ENCODE results near the gene UBE2E3. TPM values are rescaled to one million over a fixed set of nuclear protein-coding genes. Genes with fewer than 3 reads are reported as not detected.
A peak's percentile ranks its signal among the peaks of the same experiment; 100 is the strongest.

UBE2E3 gene
- total and polyA plus RNA-seq, 2 of the 4 experiments (the other 2 are of a cell fraction) = 106 to 114 TPM

- no peak overlapping the region for H4K8ac ChIP-seq (ENCODE audit: low read depth in 2 of 2, low read length in 2 of 2)
- in situ Hi-C loops (cut with MboI; ENCODE audit: low sequenced_read_pairs) = loop anchor here (10.0 to 25.0 kb wide), 3 partner anchors 607 to 1005 kb away; no protein-coding TSS in a partner anchor
- POLR2A ChIA-PET (ENCODE audit: unreplicated experiment) = no interaction called here
- H3K4me1 ChIP-seq (ENCODE audit: control insufficient read depth, insufficient read depth, low read length) = peaks cover 5% of the 10 kb centered on the region
- DNase-seq (no peak), ATAC-seq (ENCODE audit: low read depth) (no peak)
- dilution Hi-C loops (cut with HindIII; ENCODE audit: low sequenced_read_pairs, unreplicated experiment) = no loop called here
- H4K5ac ChIP-seq (ENCODE audit: low read depth, low read length) = no peak overlapping the region
- H2AFZ ChIP-seq (replicated peaks; ENCODE audit: low read length, poor library complexity) = no peak overlapping the region
- no peak overlapping the region for H2AK9ac ChIP-seq (replicated peaks; ENCODE audit: low read depth, low read length, poor library complexity)
- no peaks in the 10 kb centered on the region for H3K9me3 ChIP-seq (ENCODE audit: control insufficient read depth, insufficient read depth, low read length)
- H3K36me3 ChIP-seq (ENCODE audit: control insufficient read depth, insufficient read depth, low read length) = no peaks in the 10 kb centered on the region
- H3K79me1 ChIP-seq (ENCODE audit: low read depth in 1 of 2, low read length in 2 of 2) = no peaks in the 10 kb centered on the region
- H2AK5ac ChIP-seq (ENCODE audit: low read depth, low read length) = no peak overlapping the region
- no peak overlapping the region for H3K4me3 ChIP-seq (ENCODE audit: insufficient read depth, low read depth, low read length)
- H3K4me2 ChIP-seq (ENCODE audit: low read depth, low read length) = no peak overlapping the region
- CTCF ChIA-PET = no interaction called here
- H2BK5ac ChIP-seq (ENCODE audit: low read depth, low read length, poor library complexity, severe bottlenecking) = peak overlapping the region; percentile 76
- H4K20me1 ChIP-seq (ENCODE audit: insufficient read depth, low read length) = no peaks in the 10 kb centered on the region
- no peak overlapping the region for H4K91ac ChIP-seq (ENCODE audit: insufficient read depth, low read depth, low read length)
- TF ChIP-seq CHD1 (IDR thresholded peaks at IDR 0.05; ENCODE audit: low read depth, low read length) = no peak
- TF ChIP-seq BHLHE40 (IDR thresholded peaks at IDR 0.05; ENCODE audit: low read depth, low read length) = no peak
- TF ChIP-seq CEBPB (IDR thresholded peaks at IDR 0.05; ENCODE audit: low read depth, low read length) = no peak
- TF ChIP-seq MAFK (IDR thresholded peaks at IDR 0.05; ENCODE audit: low read depth, low read length) = no peak
- TF ChIP-seq FOS (IDR thresholded peaks at IDR 0.05; ENCODE audit: low read depth, low read length) = no peak
- no peak for TF ChIP-seq ELK1 (IDR thresholded peaks at IDR 0.05; ENCODE audit: borderline replicate concordance, low read depth, low read length)
- no peak for TF ChIP-seq RFX5 (IDR thresholded peaks at IDR 0.05; ENCODE audit: low read depth, low read length)
- no peak for TF ChIP-seq MAZ (IDR thresholded peaks at IDR 0.05; ENCODE audit: borderline replicate concordance, low read depth, low read length)
- no peak for TF ChIP-seq SMC3 (IDR thresholded peaks at IDR 0.05; ENCODE audit: low read depth, low read length)
- TF ChIP-seq RAD21 (IDR thresholded peaks at IDR 0.05; ENCODE audit: low read length) = no peak
- no peak for TF ChIP-seq NFE2L2 (IDR thresholded peaks at IDR 0.05; ENCODE audit: low read depth, low read length)
- no peak for TF ChIP-seq POLR2A (IDR thresholded peaks at IDR 0.05; ENCODE audit: low read depth, low read length)
- no peak for TF ChIP-seq CTCF (conservative IDR thresholded peaks at IDR 0.05; ENCODE audit: low read depth, low read length)
- no peak for TF ChIP-seq RCOR1 (IDR thresholded peaks at IDR 0.05; ENCODE audit: insufficient replicate concordance, low read length)
- TF ChIP-seq MXI1 (IDR thresholded peaks at IDR 0.05; ENCODE audit: borderline replicate concordance, low read depth, low read length) = no peak
- no peak for TF ChIP-seq USF2 (IDR thresholded peaks at IDR 0.05; ENCODE audit: low read depth, low read length)
- H3K18ac ChIP-seq (ENCODE audit: low read depth, low read length) = no peak overlapping the region
- H2BK120ac ChIP-seq (ENCODE audit: low read depth, low read length) = peak overlapping the region; percentile 30; the same call in 1 of the 2 replicates
- H3K23ac ChIP-seq (ENCODE audit: low read depth, low read length) = no peak overlapping the region
- no peak overlapping the region; the same call in 1 of the 2 replicates for H3K9ac ChIP-seq (ENCODE audit: low read depth, low read length)
- BruUV-seq (replicated peaks) = no TSS peak
- 0 out of 2 replicates have a peak, but pooled peaks cover 2% of the 10 kb centered on the region for H3K9me1 ChIP-seq (ENCODE audit: insufficient read depth, low read length)
- H3K14ac ChIP-seq (replicated peaks; ENCODE audit: low read depth, low read length) = no peak overlapping the region
- H3K4ac ChIP-seq (ENCODE audit: low read depth, low read length) = no peak overlapping the region
- peak overlapping the region; percentile 39; the same call in 1 of the 2 replicates for H2BK20ac ChIP-seq (ENCODE audit: low read depth, low read length)
- intact Hi-C loops (cut with micrococcal nuclease) = loop anchor here (5.0 to 10.0 kb wide), 3 partner anchors 787 to 1547 kb away; partner anchors contain the start of gene ITPRID2
- H2BK15ac ChIP-seq (ENCODE audit: low read depth, low read length) = no peak overlapping the region
- no peak overlapping the region for H3K27ac ChIP-seq (ENCODE audit: insufficient read depth, low read length)
- no CpG with 5 or more reads among the region's 1 CpG for WGBS, 2 experiments (ENCODE audit: extremely low coverage in 2 of 2, insufficient read length in 1 of 2)
- no peaks in the 10 kb centered on the region for H3K27me3 ChIP-seq (ENCODE audit: control insufficient read depth, insufficient read depth, low read length)
- no peak overlapping the region for H3K56ac ChIP-seq (ENCODE audit: extremely low read depth, insufficient read depth, low read length)
Observed at GRCh38 chr2:181107628-181107945, 127.2 kb downstream of the UBE2E3 start.
